ENCODE results near the gene ZMAT1.

The ZMAT1 gene

GRCh38 chrX:101950581-101950980, 18.8 kb upstream of the ZMAT1 start:
- no peak overlapping the region for H3K4me3 ChIP-seq (ENCODE audit: low read depth, low read length)
- in situ Hi-C loops (cut with HindIII; ENCODE audit: low sequenced_read_pairs): no loop called here

GRCh38 chrX:101932249-101932570, 383 bp upstream of the ZMAT1 start:
- in situ Hi-C loops (cut with HindIII; ENCODE audit: low sequenced_read_pairs): no loop called here
- DNase-seq (ENCODE audit: low read depth, low spot score): no peak
- no peak for TF ChIP-seq CTCF (IDR thresholded peaks at IDR 0.05; ENCODE audit: low read depth, low read length)
- H3K4me3 ChIP-seq (ENCODE audit: low read depth, low read length): peak overlapping the region; percentile 42

More at GRCh38 chrX:101950581-101950980, 18.8 kb upstream of the ZMAT1 start:
- DNase-seq (ENCODE audit: low read depth, low spot score): no peak
- no peak for TF ChIP-seq CTCF (IDR thresholded peaks at IDR 0.05; ENCODE audit: low read depth, low read length)

- peak overlapping the region; percentile 42 for H3K4me3 ChIP-seq (ENCODE audit: low read depth, low read length)
- DNase-seq (ENCODE audit: low read depth, low spot score): no peak
- in situ Hi-C loops (cut with HindIII; ENCODE audit: low sequenced_read_pairs): no loop called here
- TF ChIP-seq CTCF (IDR thresholded peaks at IDR 0.05; ENCODE audit: low read depth, low read length): no peak
Observed at GRCh38 chrX:101931136-101931487, 715 bp downstream of the ZMAT1 start.

GRCh38 chrX:101925733-101926132, 6.1 kb downstream of the ZMAT1 start:
- H3K4me3 ChIP-seq (ENCODE audit: low read depth, low read length): no peak overlapping the region
- in situ Hi-C loops (cut with HindIII; ENCODE audit: low sequenced_read_pairs): no loop called here
- no peak for DNase-seq (ENCODE audit: low read depth, low spot score)
- TF ChIP-seq CTCF (IDR thresholded peaks at IDR 0.05; ENCODE audit: low read depth, low read length): no peak

- H3K4me3 ChIP-seq (ENCODE audit: low read depth, low read length): no peak overlapping the region
- DNase-seq (ENCODE audit: low read depth, low spot score): no peak
- no peak for TF ChIP-seq CTCF (IDR thresholded peaks at IDR 0.05; ENCODE audit: low read depth, low read length)
- in situ Hi-C loops (cut with HindIII; ENCODE audit: low sequenced_read_pairs): no loop called here
Observed at GRCh38 chrX:101918751-101919150, 13.1 kb downstream of the ZMAT1 start.

- in situ Hi-C loops (cut with HindIII; ENCODE audit: low sequenced_read_pairs): no loop called here
- H3K4me3 ChIP-seq (ENCODE audit: low read depth, low read length): no peak overlapping the region
- no peak for TF ChIP-seq CTCF (IDR thresholded peaks at IDR 0.05; ENCODE audit: low read depth, low read length)
- no peak for DNase-seq (ENCODE audit: low read depth, low spot score)
Observed at GRCh38 chrX:101906136-101906796, 25.6 kb downstream of the ZMAT1 start.

- in situ Hi-C loops (cut with HindIII; ENCODE audit: low sequenced_read_pairs): no loop called here
- no peak for TF ChIP-seq CTCF (IDR thresholded peaks at IDR 0.05; ENCODE audit: low read depth, low read length)
Observed at GRCh38 chrX:101904996-101905395, 26.8 kb downstream of the ZMAT1 start.

More at GRCh38 chrX:101904996-101905395, 26.8 kb downstream of the ZMAT1 start:
- DNase-seq (ENCODE audit: low read depth, low spot score): no peak
- no peak overlapping the region for H3K4me3 ChIP-seq (ENCODE audit: low read depth, low read length)
